ENCODE data around the gene CCDC138. TPM values are rescaled to one million over a fixed set of nuclear protein-coding genes. Genes with fewer than 3 reads are reported as not detected.

CCDC138 gene
- total RNA-seq, 5 donors from 2014 or later (not counting 1 experiment from before 2014, with no cell fraction given), result 4.3 to 7.5 (median 6.2) TPM

DNA sequence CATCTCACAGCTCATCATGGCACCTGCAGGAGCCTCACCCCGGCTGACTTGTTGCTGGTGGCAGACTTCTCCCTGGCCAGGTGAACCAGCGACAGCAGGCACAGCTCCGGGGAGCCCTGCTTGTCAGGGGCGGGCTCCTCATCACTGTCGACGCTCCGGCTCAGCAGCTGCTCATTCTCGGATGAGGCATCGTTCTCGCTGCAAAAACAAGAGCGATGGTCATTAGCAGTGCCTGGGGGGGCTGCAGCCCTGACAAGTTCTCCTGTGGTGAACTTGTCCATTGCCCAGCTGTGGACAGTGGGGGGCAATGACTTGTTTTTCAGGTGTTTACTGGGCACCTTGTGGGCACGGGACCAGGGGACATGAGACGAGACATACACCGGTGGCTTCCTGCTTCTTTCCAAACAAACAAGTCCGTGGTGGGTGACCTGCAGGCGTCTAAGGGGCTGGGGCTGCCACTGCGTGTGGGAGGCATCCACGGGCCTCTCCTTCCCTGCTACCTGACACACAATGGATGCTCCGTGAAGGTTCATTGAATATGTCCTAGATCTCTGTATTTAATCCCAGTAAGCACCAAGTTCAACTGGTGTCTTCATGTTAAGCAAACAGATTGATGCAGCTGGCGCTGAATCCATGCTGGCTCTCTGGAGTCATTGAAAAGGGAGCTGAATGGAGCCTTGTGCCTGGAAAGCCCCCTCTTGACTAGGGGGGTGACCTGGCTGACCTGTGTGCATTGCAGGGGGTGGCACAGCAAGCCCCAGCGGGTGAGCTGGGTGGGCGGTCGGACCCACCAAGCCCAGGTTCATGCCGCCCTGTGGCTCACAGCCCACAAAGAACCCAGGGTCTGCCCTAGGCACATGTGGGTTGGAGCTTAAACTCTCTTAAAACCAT lies 121.5 kb downstream of the CCDC138 start:
- Mint-ChIP-seq H3K9me3 (no peaks in the 10 kb centered on the region), H3K27me3 (peaks cover 0 to 1% of the 10 kb centered on the region in 2 donors), H3K36me3 (peaks cover 31% of the 10 kb centered on the region), H3K4me3 (no peak overlapping the region), H3K4me1 (peaks cover 0 to 1% (median 0%) of the 10 kb centered on the region in 3 donors), H3K27ac (no peak overlapping the region)
- Histone ChIP-seq H3K27ac (ENCODE audit: low read length) (no peak overlapping the region), H3K4me1 (ENCODE audit: control insufficient read depth in 1 of 2, extremely low read depth in 1 of 2, insufficient read depth in 2 of 2, low read length in 2 of 2) (peaks cover 0 to 3% of the 10 kb centered on the region in 2 experiments), H3K9me3 (no peaks in the 10 kb centered on the region), H3K36me3 (ENCODE audit: control insufficient read depth in 2 of 2, extremely low read depth in 1 of 2, insufficient read depth in 1 of 2, low read length in 1 of 2) (peaks cover 14 to 20% of the 10 kb centered on the region in 2 donors), H3K27me3 (replicated peaks in 1 of 2; ENCODE audit: control insufficient read depth in 2 of 2, extremely low read depth in 1 of 2, insufficient read depth in 2 of 2, low read length in 1 of 2) (peaks cover 0 to 7% of the 10 kb centered on the region in 2 experiments), H3K4me3 (ENCODE audit: control insufficient read depth in 1 of 2, extremely low read depth in 1 of 2, low read length in 1 of 2) (no peak overlapping the region)
- DNase-seq (peak in 1 of 35 experiments; percentile 17), ATAC-seq (replicated peaks in 1 of 4) (no peak)
- ChIA-PET POLR2A (interaction anchor here in 1 of 2 donors (0.6 kb wide), 1 partner anchor 122 kb away, joined by 5 read pairs; no protein-coding TSS in a partner anchor), CTCF (no interaction called here)
- 93% methylated on average over 20 of the region's 24 CpGs for WGBS (ENCODE audit: insufficient coverage)

- no CpG with 5 or more reads among the region's 1 CpG for WGBS (ENCODE audit: insufficient coverage)
- CTCF ChIA-PET, result no interaction called here
- no peaks in the 10 kb centered on the region for H3K9me3 Mint-ChIP-seq
These were observed 122.1 kb downstream of the CCDC138 start for GRCh38 chr2:108908713-108909070.

DNA sequence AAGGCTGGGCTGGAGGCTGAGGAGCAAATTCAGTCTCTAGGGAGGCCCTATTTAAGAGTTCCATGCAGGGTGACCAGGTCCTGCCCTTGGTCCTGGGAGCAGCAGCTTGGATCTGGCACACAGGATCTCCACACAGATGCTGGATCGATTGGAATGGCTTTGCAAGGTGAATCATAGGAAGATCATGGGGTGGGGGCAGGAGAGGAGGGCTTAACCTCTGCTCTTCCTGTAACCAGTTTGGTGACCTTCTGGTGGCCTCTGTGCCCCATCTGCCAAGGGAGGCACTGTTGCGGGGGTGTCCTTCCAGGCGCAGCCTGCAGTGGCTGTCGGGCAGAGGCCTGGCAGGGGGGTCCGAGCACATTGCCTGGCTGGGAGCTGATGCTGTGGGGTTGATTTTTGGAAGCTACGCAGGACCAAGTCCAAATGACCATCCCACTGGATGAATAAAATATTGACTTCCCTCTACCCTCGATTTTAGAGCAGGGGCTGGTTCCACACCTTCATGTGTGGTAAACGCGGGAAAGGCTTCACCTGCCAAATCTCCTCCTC lies 122.8 kb downstream of the CCDC138 start:
- Mint-ChIP-seq H3K9me3 (no peaks in the 10 kb centered on the region), H3K36me3 (peaks cover 20% of the 10 kb centered on the region), H3K4me1 (peaks cover 0 to 1% (median 0%) of the 10 kb centered on the region in 3 donors), H3K27ac (no peak overlapping the region), H3K27me3 (peaks cover 0 to 1% of the 10 kb centered on the region in 2 donors), H3K4me3 (no peak overlapping the region)
- Histone ChIP-seq H3K27me3 (replicated peaks in 1 of 2; ENCODE audit: control insufficient read depth in 2 of 2, extremely low read depth in 1 of 2, insufficient read depth in 2 of 2, low read length in 1 of 2) (peaks cover 0 to 7% of the 10 kb centered on the region in 2 experiments), H3K27ac (ENCODE audit: low read length) (no peak overlapping the region), H3K9me3 (no peaks in the 10 kb centered on the region), H3K4me3 (ENCODE audit: control insufficient read depth in 1 of 2, extremely low read depth in 1 of 2, low read length in 1 of 2) (no peak overlapping the region), H3K4me1 (ENCODE audit: control insufficient read depth in 1 of 2, extremely low read depth in 1 of 2, insufficient read depth in 2 of 2, low read length in 2 of 2) (peaks cover 0 to 3% of the 10 kb centered on the region in 2 experiments), H3K36me3 (ENCODE audit: control insufficient read depth in 2 of 2, extremely low read depth in 1 of 2, insufficient read depth in 1 of 2, low read length in 1 of 2) (peaks cover 14 to 20% of the 10 kb centered on the region in 2 donors)
- POLR2A ChIA-PET, result no interaction called here
- ATAC-seq (replicated peaks in 1 of 4) (no peak), DNase-seq (peak in 1 of 35 experiments; percentile 14)
- CTCF ChIA-PET, result no interaction called here
- WGBS (ENCODE audit: insufficient coverage), result 58% methylated on average over 1 of the region's 9 CpGs

More at GRCh38 chr2:108908713-108909070, 122.1 kb downstream of the CCDC138 start:
- Histone ChIP-seq H3K27me3 (replicated peaks in 1 of 2; ENCODE audit: control insufficient read depth in 2 of 2, extremely low read depth in 1 of 2, insufficient read depth in 2 of 2, low read length in 1 of 2) (peaks cover 0 to 7% of the 10 kb centered on the region in 2 experiments), H3K4me3 (ENCODE audit: control insufficient read depth in 1 of 2, extremely low read depth in 1 of 2, low read length in 1 of 2) (no peak overlapping the region), H3K9me3 (no peaks in the 10 kb centered on the region), H3K36me3 (ENCODE audit: control insufficient read depth in 2 of 2, extremely low read depth in 1 of 2, insufficient read depth in 1 of 2, low read length in 1 of 2) (peaks cover 14 to 20% of the 10 kb centered on the region in 2 donors), H3K4me1 (ENCODE audit: control insufficient read depth in 1 of 2, extremely low read depth in 1 of 2, insufficient read depth in 2 of 2, low read length in 2 of 2) (peaks cover 0 to 3% of the 10 kb centered on the region in 2 experiments), H3K27ac (ENCODE audit: low read length) (no peak overlapping the region)
- Mint-ChIP-seq H3K4me1 (peaks cover 0 to 1% (median 0%) of the 10 kb centered on the region in 3 donors), H3K27ac (no peak overlapping the region), H3K36me3 (peaks cover 25% of the 10 kb centered on the region), H3K4me3 (no peak overlapping the region), H3K27me3 (peaks cover 0 to 1% of the 10 kb centered on the region in 2 donors)
- POLR2A ChIA-PET, result no interaction called here
- no peak for ATAC-seq (replicated peaks in 1 of 4)
- DNase-seq, result no peak

GRCh38 chr2:108910011-108910431 lies 123.5 kb downstream of the CCDC138 start:
- Mint-ChIP-seq H3K36me3 (peaks cover 14% of the 10 kb centered on the region), H3K27ac (no peak overlapping the region), H3K4me3 (no peak overlapping the region), H3K27me3 (peaks cover 0 to 1% of the 10 kb centered on the region in 2 donors), H3K4me1 (peaks cover 0 to 5% (median 0%) of the 10 kb centered on the region in 3 donors), H3K9me3 (no peaks in the 10 kb centered on the region)
- peaks cover 16 to 20% of the 10 kb centered on the region in 2 donors for H3K36me3 ChIP-seq (ENCODE audit: control insufficient read depth in 2 of 2, extremely low read depth in 1 of 2, insufficient read depth in 1 of 2, low read length in 1 of 2)
- no peak for ATAC-seq (replicated peaks in 1 of 4)
- no peak overlapping the region for H3K27ac ChIP-seq (ENCODE audit: low read length)
- H3K9me3 ChIP-seq, result no peaks in the 10 kb centered on the region
- DNase-seq, result peak in 1 of 35 experiments; percentile 17
- peaks cover 0 to 7% of the 10 kb centered on the region in 2 experiments for H3K27me3 ChIP-seq (replicated peaks in 1 of 2; ENCODE audit: control insufficient read depth in 2 of 2, extremely low read depth in 1 of 2, insufficient read depth in 2 of 2, low read length in 1 of 2)
- H3K4me1 ChIP-seq (ENCODE audit: control insufficient read depth in 1 of 2, extremely low read depth in 1 of 2, insufficient read depth in 2 of 2, low read length in 2 of 2), result peaks cover 0 to 3% of the 10 kb centered on the region in 2 experiments
- 95% methylated on average over 11 of the region's 12 CpGs for WGBS (ENCODE audit: insufficient coverage)
- ChIA-PET POLR2A (no interaction called here), CTCF (no interaction called here)
- no peak overlapping the region for H3K4me3 ChIP-seq (ENCODE audit: control insufficient read depth in 1 of 2, extremely low read depth in 1 of 2, low read length in 1 of 2)

- 75% methylated on average over 16 of the region's 20 CpGs for WGBS (ENCODE audit: insufficient coverage)
- DNase-seq, result peak in 1 of 35 experiments; percentile 9
- Histone ChIP-seq H3K4me1 (ENCODE audit: control insufficient read depth in 1 of 2, extremely low read depth in 1 of 2, insufficient read depth in 2 of 2, low read length in 2 of 2) (peaks cover 0 to 3% of the 10 kb centered on the region in 2 experiments), H3K9me3 (no peaks in the 10 kb centered on the region), H3K4me3 (ENCODE audit: control insufficient read depth in 1 of 2, extremely low read depth in 1 of 2, low read length in 1 of 2) (no peak overlapping the region), H3K27ac (ENCODE audit: low read length) (no peak overlapping the region), H3K36me3 (ENCODE audit: control insufficient read depth in 2 of 2, extremely low read depth in 1 of 2, insufficient read depth in 1 of 2, low read length in 1 of 2) (peaks cover 14 to 20% of the 10 kb centered on the region in 2 donors), H3K27me3 (replicated peaks in 1 of 2; ENCODE audit: control insufficient read depth in 2 of 2, extremely low read depth in 1 of 2, insufficient read depth in 2 of 2, low read length in 1 of 2) (peaks cover 0 to 7% of the 10 kb centered on the region in 2 experiments)
- ChIA-PET POLR2A (no interaction called here), CTCF (no interaction called here)
- peaks cover 0 to 1% of the 10 kb centered on the region in 2 donors for H3K27me3 Mint-ChIP-seq
- H3K9me3 Mint-ChIP-seq, result no peaks in the 10 kb centered on the region
- no peak overlapping the region for H3K4me3 Mint-ChIP-seq
- H3K4me1 Mint-ChIP-seq, result peaks cover 0 to 5% (median 2%) of the 10 kb centered on the region in 3 donors
- no peak for ATAC-seq (replicated peaks in 1 of 4)
- H3K36me3 Mint-ChIP-seq, result peaks cover 12% of the 10 kb centered on the region
- no peak overlapping the region for H3K27ac Mint-ChIP-seq
These were observed 124.2 kb downstream of the CCDC138 start for GRCh38 chr2:108910541-108911396.

DNA sequence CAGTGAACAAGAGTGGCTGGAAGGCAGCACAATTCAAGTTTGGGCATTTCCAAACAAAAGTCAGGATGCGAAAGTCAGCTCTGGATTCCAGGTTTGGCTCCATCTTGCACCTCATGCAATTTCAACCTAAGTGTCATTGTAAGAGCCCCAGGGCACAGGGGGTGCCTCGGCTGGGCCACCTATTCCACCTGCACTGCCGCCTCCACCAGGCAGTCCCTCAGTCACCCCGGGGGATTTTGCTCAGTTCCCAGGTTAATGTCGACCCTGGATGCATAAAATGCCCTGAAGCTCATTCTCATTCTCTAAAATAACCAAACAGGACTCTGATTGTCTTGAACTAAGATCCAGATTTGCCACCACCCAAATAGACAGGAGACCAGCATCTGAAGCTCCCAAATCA lies 124.8 kb downstream of the CCDC138 start:
- Mint-ChIP-seq H3K36me3 (peaks cover 12% of the 10 kb centered on the region), H3K27ac (no peak overlapping the region), H3K27me3 (peaks cover 0 to 1% of the 10 kb centered on the region in 2 donors), H3K9me3 (no peaks in the 10 kb centered on the region), H3K4me1 (peaks cover 0 to 5% (median 2%) of the 10 kb centered on the region in 3 donors), H3K4me3 (no peak overlapping the region)
- H3K4me1 ChIP-seq (ENCODE audit: control insufficient read depth in 1 of 2, extremely low read depth in 1 of 2, insufficient read depth in 2 of 2, low read length in 2 of 2), result peaks cover 0 to 3% of the 10 kb centered on the region in 2 experiments
- peak in 1 of 35 experiments; percentile 5 for DNase-seq
- H3K27me3 ChIP-seq (replicated peaks in 1 of 2; ENCODE audit: control insufficient read depth in 2 of 2, extremely low read depth in 1 of 2, insufficient read depth in 2 of 2, low read length in 1 of 2), result peaks cover 0 to 7% of the 10 kb centered on the region in 2 experiments
- peaks cover 8 to 18% of the 10 kb centered on the region in 2 donors for H3K36me3 ChIP-seq (ENCODE audit: control insufficient read depth in 2 of 2, extremely low read depth in 1 of 2, insufficient read depth in 1 of 2, low read length in 1 of 2)
- no peak for ATAC-seq (replicated peaks in 1 of 4)
- H3K4me3 ChIP-seq (ENCODE audit: control insufficient read depth in 1 of 2, extremely low read depth in 1 of 2, low read length in 1 of 2), result no peak overlapping the region
- H3K27ac ChIP-seq (ENCODE audit: low read length), result no peak overlapping the region
- CTCF ChIA-PET, result no interaction called here
- POLR2A ChIA-PET, result no interaction called here
- H3K9me3 ChIP-seq, result no peaks in the 10 kb centered on the region
- 81% methylated on average over 5 of the region's 5 CpGs for WGBS (ENCODE audit: insufficient coverage)

Data from T-cell (primary cell).